ENCODE data around the gene SLC6A19.

SLC6A19 gene

DNA sequence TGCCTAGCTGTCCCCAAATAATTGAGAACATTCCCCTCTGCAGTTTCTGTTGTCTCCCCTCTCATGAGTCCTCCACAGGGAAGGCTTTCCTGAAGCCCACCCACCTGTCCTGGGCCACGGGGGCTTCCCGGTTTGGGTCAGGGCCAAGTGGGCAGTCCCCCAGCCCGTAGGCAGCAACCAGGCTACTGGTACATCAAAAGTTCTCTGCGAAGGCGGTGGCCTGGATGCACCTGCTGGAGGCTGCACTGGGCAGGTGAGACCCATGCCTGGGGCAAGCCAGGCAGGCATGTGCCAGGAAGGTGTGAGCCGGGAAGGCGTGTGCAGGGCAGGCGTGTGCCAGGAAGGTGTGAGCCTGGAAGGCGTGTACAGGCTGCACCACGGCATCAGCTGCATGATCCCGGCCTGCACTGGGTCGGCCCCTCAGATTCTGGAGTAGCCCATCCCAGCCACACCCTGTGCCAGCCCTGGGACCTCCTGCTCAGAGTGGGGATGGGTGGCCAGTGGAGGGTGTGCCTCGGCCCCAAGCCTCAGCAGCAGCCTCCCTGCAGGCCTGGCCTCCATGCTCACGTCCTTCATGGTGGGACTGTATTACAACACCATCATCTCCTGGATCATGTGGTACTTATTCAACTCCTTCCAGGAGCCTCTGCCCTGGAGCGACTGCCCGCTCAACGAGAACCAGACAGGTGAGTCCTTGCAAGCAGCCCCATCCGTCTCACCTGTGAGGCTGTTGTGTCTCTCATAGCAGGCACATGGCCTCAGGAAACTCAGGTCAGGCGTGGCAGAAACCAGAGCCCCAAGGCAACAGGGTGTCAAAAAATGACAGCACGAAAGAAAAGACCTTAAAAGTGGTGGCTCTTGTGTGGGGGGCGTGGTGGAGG lies 8.7 kb downstream of the SLC6A19 start:
- no peak for DNase-seq (ENCODE audit: low read depth)

DNA sequence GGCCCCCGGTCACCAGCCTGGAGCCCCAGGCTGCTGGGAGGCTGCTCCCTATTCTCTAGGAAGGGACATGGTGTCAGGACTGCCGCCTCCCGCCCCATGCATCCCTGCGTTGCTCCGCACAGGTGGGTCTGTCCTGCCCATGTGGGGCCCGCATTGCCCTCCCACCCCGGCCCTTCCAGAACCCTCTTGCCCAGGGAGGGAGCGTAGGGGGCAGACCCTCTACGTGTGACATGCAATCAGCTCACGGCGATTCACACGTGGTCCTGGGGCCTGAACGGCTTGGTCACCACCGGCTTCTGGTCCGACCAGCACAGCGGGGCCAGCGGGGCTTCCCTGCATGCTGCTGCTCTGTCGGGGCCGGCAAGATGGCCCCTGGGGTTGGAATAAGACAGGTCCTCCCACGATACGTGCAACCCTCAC lies 9.4 kb downstream of the SLC6A19 start:
- DNase-seq (ENCODE audit: low read depth) = no peak

DNA sequence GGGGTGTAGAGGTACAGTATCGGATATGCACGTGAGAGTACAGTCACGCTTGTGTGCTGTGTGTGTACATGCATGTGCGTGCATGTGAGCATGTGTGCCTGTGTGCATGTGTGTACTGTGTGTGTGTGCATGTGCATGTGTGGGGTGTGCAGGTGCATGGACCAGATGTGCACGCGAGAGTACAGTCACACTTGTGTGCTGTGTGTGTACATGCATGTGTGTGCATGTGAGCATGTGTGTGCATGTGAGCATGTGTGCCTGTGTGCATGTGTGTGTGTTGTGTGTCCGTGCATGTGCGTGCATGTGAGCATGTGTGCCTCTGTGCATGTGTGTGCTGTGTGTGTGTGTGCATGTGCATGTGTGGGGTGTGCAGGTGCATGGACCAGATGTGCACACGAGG lies 10.3 kb downstream of the SLC6A19 start:
- no peak for DNase-seq (ENCODE audit: low read depth)

DNA sequence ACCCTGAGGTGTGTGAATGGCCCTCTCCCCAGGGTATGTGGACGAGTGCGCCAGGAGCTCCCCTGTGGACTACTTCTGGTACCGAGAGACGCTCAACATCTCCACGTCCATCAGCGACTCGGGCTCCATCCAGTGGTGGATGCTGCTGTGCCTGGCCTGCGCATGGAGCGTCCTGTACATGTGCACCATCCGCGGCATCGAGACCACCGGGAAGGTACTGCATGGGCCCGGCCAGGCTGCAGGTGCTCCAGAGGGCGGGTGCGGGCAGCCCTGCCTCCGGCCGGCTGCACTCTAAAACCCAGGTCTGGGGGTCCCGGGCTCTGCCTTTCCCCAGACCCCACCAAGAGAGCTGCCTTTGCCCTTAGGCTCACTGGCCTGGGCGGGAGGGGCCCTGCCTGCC lies 10.9 kb downstream of the SLC6A19 start:
- DNase-seq (ENCODE audit: low read depth) = no peak

DNA sequence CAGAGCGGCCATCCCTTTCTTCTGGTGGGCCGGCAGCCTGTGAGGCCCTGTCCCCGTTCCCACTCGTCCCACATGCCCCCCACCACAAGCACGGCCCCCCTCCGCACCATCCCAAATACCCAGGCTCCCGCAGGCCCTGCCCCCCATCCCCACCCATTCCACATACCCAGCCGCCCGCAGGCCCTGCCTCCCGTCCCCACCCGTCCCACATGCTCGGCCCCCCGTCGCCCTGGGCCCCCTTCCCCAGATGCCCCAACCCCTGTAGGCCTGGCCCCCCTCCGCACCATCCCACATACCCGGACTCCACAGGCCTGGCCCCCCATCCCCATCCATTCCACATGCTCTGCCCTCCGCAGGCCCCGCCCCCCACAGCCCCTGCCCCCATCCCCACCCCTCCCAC lies 11.5 kb downstream of the SLC6A19 start:
- no peak for DNase-seq (ENCODE audit: low read depth)

DNA sequence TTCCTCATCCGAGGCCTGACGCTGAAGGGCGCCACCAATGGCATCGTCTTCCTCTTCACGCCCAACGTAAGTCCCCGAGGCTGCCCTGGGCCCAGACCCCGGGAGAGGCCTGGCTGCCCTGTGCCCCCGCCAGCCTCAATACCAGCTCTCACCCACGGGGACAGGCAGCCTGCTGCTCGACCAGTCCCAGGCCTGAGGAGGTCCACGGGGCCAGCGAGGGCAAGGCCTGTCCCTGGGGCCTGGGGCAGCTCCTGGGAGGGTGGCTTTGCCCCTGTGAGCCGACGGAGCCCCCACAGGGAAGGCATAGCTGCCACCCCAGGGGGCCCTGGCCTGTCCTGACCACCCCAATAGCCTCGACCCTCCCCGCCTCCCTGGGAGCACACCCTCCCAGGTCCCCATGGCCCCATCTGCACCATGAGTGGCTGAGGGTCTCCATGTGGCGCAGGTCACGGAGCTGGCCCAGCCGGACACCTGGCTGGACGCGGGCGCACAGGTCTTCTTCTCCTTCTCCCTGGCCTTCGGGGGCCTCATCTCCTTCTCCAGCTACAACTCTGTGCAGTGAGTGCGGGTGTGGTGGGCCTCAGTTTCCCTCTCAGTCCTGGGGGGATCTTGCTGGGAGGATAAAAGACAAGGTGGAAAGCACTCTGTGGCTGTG lies 12.2 kb downstream of the SLC6A19 start:
- no peak for DNase-seq (ENCODE audit: low read depth)

DNA sequence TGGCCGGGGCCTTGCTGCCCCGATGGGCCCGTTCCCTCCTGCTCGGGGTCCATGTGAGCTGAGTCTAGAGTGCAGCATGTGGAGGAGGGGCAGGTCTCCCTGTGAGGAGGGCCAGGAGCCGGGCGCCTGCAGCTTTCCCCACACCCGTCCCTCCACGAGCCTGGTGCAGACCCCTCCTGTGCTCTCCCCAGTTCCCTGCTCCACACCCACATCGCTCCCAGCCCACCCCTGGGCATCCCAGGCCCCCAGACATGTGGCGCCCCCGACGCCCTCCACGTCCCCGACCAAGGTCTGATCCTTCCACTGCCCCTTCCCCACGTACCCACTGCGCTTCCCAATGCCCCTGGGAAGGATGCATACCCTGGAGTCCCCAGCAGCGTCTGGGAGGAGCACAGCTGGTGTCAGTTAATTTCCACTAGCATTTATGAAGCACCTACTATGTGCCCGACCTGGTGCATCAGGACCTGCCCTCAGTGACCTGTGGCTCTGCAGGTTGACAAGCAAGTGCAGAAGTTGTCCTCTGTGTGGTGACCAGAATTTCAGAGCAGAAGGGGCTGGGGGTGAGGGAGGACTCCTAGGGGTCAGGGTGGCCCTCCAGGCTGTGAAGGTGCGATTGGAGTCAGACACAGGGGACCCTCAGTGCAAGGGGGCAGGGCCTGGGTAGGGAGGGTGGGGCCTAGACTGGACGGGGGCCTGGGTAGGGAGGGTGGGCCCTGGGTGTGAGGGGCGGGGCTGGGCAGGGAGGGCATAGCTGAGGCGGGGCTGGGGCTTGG lies 13.0 kb downstream of the SLC6A19 start:
- DNase-seq (ENCODE audit: low read depth) = no peak

DNA sequence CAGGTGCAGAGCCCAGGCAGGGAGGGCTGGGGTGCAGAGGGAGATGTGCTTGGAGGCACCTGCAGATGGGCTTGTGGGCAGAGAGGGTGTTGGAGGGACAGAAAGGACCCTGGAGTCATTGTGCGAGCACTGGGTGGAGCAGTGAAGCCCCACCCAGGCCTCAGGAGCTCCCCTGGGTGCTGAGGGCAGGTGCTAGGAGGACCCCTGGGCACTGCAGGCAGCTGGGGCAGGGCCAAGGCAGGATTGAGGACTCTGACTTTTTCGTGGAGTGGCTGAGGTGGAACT lies 13.5 kb downstream of the SLC6A19 start:
- no peak for DNase-seq (ENCODE audit: low read depth)

DNA sequence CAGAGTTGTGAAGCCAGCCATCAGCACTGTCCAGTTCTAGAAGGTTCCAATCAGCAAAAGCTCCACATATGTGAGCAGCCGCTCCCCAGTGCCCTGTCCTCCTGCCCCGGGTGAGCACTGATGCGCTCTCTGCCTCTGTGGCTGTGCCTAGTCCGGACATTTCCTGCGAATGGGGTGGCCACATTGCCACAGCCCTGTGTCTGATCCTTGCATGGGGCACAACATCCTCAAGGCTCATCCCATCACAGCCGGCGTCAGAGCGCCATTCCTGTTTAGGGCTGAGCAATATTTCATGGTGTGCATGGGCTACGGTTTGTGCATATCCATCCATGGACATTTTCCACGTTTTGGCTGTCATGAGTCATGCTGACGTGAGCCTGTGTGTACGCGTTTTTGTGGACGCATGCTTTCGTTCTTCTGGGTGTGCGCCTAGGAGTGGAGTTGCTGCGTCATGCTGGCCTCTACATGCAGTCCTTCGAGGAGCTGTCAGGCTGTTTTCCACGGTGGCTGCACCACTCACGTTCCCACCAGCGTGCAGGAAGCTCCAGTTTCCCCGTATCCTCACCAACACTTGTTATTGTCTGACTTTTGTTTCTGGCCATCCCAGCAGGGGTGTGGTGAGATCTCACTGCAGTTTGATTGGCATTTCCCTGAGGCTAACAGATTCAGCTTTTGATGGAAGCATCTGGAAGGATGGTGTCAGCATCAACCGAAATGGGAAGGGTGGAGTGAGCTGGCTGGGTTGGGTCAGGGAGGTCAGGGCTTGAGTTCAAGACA lies 14.1 kb downstream of the SLC6A19 start:
- DNase-seq (ENCODE audit: low read depth) = no peak

DNA sequence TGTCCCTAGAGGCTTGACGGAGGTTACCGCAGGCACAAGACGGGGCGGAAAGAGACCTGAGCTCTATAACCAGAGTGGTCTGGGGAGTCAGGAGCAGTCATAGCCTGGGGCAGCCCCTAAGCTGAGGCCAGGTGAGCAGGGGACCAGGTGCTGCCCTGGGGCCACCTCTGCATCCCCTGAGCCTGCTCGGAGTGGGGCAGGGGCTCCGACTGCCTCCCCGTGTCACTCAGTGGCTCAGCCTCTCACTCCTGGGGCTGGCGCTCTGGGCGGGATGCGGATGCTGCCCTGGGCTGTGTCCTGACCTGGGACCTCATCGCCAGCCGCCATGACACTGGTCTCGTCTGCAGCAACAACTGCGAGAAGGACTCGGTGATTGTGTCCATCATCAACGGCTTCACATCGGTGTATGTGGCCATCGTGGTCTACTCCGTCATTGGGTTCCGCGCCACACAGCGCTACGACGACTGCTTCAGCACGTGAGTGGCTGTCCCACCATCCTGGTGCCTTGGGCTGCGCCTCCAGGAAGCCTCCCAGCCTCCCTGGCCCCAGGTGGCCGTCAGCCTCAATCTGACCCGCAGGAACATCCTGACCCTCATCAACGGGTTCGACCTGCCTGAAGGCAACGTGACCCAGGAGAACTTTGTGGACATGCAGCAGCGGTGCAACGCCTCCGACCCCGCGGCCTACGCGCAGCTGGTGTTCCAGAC lies 15.0 kb downstream of the SLC6A19 start:
- no peak for DNase-seq (ENCODE audit: low read depth)

DNA sequence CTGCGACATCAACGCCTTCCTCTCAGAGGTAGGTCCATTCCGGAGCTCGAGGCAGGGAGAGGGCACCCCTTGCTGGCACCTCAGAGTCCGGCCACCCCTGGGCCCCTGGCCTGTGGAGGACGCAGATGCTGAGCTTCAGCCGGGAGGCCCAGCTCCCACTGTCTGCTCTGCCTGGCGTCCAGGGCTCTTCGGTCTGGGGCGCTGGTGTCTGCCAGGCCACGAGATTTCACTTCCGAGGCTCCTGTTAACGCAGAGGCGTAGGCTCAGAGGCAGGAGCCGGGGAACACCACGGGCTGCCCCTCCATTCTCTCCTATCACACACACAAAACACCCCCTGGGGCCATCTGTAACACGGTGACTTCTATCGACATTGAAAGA lies 15.5 kb downstream of the SLC6A19 start:
- DNase-seq (ENCODE audit: low read depth) = no peak

DNA sequence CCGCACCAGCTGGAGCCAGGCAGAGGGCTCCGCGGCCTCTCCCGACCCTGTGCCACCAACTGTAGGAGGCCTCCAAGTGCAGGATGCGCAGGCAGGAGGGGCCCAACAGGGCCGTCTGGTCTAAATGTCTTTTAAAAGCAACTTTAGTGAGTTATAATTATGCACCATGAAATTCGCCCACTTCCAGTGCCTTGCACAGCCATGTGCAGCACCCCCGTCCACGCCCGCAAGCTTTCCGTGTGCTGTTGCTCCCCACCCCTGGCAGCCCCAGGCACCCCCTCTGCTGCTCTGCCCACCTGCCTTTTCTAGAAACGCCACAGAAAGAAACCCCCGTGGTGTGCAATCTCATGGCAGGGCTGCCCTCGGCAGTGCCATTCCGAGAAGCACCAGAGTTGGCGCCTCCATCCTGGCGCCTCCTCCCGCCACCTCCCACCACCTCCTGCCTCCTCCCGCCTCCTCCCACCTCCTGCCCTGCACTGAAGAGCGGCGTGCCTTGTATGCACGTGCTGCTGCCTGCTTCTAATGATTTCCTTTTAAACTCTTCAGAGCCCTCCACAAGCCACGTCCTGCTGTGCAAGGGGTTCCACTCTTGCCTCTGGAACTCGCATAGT lies 16.3 kb downstream of the SLC6A19 start:
- DNase-seq (ENCODE audit: low read depth) = no peak

DNA sequence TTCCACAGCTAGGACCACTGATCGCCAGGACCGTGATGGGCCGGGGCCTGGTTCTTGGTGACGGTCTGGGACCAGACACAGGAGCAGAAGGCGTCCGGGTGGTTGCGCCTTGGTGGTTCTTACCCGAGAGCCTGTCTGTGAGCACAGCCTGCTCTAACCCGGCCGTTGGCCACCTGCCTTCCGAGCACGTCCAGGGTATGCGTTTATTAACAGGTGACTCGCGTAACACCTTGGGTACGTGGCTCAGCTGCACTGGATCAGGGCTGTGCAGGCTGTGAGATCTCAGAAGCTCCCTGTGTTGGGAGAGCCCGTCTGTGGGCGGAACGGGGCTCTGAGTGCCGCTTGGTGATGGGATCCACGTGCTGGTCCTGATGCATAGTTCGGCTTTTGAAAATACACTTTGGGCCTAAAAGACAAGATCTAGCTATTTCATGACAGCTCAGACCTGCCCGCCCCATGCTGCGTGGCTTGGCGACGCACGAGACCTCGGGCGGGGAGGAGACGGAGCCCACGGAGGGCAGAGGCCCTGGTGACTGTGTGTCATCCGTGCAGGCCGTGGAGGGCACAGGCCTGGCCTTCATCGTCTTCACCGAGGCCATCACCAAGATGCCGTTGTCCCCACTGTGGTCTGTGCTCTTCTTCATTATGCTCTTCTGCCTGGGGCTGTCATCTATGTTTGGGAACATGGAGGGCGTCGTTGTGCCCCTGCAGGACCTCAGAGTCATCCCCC lies 17.1 kb downstream of the SLC6A19 start:
- DNase-seq (ENCODE audit: low read depth) = no peak

DNA sequence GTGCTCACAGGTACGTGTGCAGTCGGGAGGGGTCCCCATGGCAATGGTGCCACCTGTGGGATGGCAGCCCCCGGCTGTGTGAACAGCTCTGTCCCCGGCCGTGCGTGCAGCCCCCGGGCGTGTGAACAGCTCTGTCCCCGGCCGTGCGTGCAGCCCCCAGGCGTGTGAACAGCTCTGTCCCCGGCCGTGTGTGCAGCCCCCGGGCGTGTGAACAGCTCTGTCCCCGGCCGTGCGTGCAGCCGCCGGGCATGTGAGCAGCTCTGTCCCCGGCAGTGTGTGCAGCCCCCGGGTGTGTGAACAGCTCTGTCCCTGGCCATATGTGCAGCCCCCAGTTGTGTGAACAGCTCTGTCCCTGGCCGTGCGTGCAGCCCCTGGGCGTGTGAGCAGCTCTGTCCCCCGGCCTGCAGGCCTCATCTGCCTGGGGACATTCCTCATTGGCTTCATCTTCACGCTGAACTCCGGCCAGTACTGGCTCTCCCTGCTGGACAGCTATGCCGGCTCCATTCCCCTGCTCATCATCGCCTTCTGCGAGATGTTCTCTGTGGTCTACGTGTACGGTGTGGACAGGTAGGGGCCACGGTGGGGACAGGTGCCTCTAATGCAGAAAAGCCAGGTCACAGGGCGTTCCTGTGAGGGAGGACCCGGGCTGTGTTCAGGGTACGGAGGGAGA lies 17.8 kb downstream of the SLC6A19 start:
- DNase-seq (ENCODE audit: low read depth) = no peak

DNA sequence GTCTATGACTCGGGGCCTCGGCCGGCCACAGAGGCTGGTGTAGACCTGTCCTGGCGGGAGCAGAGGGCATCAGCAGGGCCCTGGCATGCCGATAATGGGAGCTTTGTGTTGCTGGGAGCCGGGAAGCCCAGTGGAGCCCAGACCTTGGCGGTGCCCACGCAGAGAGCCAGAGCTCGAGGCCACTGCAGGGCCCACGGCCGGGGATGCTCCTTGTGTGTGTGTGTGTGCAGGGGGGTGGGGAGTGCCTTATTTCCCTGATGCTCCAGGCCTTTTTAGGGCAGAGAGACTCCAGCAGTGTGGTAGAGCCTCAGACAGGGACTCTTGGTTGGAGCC lies 18.3 kb downstream of the SLC6A19 start:
- DNase-seq (ENCODE audit: low read depth) = no peak

DNA sequence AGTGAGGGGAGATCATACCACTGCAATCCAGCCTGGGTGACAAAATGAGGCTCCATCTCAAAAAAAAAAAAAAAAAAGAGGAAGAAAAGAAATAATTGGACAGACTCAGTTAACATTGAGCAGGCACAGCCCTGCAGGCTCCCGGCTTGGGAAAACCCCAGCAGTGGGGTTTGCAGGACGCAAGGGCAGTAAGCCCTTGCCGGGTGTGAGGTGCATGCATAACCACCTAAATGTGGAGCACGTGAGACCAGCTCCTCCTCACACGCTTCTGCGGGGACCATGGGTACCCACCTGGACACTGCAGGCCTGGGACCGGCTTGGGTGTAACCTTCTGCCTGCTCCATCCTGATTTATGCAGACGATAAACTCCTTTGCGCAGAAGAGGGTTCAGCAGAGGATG lies 19.0 kb downstream of the SLC6A19 start:
- DNase-seq (ENCODE audit: low read depth) = no peak

DNA sequence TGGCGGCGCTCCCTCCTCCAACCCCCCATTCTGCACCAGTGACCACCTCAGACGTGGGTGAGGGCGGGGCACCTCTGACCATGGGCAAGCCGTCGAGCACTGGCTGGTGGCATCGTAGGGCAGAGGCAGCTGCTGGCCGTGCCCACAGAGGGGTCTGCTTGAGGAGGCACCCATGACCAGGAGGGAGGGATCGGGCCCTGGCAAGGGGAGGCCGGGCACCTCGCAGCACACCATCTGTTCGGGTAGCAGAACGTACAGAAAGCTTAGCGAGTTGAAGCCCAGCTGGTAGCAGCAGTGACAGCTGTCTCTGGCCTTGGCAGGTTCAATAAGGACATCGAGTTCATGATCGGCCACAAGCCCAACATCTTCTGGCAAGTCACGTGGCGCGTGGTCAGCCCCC lies 19.4 kb downstream of the SLC6A19 start:
- no peak for DNase-seq (ENCODE audit: low read depth)

DNA sequence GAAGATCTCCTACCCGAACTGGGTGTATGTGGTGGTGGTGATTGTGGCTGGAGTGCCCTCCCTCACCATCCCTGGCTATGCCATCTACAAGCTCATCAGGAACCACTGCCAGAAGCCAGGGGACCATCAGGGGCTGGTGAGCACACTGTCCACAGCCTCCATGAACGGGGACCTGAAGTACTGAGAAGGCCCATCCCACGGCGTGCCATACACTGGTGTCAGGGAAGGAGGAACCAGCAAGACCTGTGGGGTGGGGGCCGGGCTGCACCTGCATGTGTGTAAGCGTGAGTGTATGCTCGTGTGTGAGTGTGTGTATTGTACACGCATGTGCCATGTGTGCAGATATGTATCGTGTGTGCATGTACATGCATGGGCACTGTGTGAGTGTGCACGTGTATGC lies 20.3 kb downstream of the SLC6A19 start:
- no peak for DNase-seq (ENCODE audit: low read depth)

DNA sequence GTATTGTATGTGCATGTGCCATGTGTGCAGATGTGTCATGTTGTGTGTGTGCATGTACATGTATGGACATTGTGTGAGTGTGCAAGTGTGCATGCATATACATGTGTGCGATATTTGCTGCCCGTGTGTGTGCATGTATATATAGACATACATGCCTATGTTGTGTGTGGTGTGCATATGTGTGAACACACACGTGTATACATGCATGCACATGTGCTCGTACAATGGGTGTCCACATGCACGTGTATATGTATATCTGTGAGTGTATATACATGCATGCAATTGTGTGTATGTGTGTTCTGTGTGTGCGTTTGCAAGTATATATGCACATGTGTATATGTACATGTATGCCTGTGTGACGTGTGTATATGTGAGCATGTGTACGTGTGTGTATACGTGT lies 20.8 kb downstream of the SLC6A19 start:
- no peak for DNase-seq (ENCODE audit: low read depth)

DNA sequence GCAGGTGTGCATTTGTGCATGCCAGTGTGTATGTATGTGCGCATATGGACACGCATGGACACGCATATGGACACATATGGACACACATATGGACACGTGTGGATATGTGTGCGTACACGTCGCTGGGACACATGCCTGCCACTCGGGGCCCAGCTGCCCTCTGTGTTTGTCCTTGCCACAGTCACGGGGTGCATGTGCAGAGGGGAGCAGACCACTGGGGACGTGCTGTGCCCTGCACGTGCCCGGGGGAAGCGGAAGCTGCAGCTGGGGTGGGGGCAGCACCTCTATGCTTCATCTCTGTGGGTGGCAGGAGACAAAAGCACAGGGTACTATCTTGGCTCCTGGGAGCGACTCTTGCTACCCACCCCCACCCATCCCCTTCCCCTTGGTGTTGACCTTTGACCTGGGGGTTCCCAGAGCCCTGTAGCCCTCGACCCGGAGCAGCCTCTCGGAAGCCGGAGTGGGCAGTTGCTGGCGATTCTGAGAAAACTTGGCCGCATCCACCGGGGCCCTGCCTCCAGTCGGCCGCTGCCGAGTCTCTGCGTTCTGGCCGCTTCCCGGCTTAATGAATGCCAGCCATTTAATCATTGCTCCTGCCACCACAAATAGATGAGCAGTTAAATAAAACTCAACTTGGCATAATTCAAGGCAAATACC lies 21.4 kb downstream of the SLC6A19 start:
- DNase-seq (ENCODE audit: low read depth) = no peak
